IPS-NIHi11 (cell line): ENCODE results near the gene MBNL2.

Source experiments
- DNase-seq: peaks from one replicate; pipeline ENCODE4 v3.0.0; 2012; ENCODE audit warnings: mixed read lengths, low spot score

Gene MBNL2

GRCh38 chr13:97273341-97273831 is 51.3 kb downstream of the MBNL2 start:
- no peak for DNase-seq

DNA sequence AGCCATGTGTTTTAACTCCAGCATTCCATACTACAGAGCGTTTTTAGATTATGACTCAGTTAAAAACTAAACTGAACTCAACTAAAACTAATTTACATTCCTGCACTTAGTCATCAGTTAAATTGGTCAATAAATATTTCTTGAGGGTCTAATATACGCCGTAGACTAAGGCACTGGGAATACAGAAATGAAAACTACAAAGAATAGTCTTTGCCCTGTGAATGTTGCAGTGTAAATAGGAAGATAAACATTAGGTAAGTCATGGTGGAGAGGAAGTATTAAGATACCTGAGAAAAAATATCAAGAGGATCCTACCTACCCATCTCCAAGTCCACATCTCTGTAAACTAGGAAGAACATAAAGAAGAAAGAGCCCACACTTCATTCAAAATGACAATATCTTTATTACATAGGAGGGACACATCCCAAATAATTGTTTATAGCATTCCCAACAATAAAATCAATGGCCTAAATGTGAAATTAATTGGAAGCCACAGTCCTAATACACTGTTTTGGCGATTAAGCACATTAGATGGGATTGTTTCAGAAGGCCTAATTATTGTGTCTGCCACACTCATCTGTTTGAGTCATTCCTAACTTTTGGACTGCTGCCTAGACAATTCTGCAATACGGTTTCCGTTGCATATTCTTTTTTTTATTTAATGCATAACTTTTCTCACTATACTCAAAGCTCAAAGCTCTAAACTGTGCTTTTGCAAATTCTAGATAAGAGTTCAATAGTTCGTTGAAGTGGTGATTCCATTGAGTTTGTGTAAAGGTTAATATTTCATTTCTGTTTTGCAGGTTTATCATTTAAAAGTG is 52.9 kb downstream of the MBNL2 start:
- DNase-seq, result no peak

- DNase-seq, result no peak
These were observed 53.8 kb downstream of the MBNL2 start for GRCh38 chr13:97275776-97276501.

- DNase-seq, result no peak
These were observed 54.7 kb downstream of the MBNL2 start for GRCh38 chr13:97276862-97277269.

DNA sequence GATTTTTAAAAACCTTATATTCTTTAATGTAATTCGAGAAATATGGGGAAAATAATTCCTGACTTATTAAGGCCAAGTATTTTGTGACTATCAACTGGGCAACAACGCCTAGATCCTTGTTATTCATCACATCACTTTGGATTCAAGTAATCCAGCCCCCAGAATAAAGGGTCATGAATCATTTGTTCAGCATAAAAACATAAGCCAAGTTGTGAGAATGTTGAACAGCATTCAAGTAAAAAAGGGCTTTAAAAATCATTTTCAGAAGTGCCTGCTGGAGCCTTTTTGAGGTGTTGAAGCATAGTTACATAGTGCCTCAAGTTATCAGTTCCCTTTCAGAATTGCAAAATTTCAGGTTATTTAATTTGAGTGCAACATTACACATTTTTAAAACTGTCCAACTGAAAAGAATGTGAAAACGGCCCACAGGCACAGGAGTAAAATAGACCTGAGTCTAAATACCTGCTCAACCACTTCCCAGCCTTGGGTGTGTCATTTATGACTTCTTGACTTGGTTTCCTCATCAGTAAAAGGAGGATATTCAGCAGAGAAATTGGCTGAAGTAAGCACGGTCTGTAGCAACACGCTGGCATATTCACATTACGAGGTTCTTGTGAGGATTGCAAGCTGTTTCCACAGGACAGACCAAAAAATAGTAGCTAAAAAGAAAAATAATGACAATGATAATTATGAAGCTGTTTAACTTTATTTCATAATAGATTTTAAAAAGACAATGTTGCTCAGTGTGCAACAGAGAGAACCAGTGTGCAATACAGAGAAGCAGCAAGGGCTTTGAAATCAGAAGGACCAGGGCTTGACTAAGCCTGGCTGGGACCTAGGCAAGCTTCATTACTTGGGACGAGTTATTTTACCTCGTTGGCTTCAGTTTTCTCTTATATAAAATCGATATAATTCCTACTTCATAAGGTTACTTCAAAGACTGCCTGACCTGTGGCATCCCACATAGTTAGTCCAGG is 56.6 kb downstream of the MBNL2 start:
- no peak for DNase-seq

GRCh38 chr13:97279913-97280312 is 57.8 kb downstream of the MBNL2 start:
- no peak for DNase-seq

DNA sequence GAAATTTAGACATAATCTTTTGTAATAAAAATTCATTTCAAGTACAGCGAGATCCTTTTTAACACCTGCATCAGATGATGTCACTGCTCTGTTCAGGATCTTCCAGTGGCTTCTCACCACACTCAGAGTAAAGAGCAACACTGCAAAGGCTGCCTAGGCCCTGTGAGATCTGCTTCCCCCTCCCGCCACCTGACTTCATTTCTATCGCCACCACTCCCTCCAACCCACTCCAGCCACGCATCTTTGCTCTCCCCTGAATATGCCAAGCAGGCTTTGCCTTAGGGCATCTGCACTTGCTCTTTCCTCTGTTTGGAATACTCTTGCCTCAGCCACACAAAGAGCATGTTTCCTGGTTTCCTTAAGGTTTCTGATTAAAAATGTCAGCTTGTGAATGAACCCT is 58.3 kb downstream of the MBNL2 start:
- no peak for DNase-seq

- DNase-seq, result no peak
These were observed 58.9 kb downstream of the MBNL2 start for GRCh38 chr13:97281028-97281427.

DNA sequence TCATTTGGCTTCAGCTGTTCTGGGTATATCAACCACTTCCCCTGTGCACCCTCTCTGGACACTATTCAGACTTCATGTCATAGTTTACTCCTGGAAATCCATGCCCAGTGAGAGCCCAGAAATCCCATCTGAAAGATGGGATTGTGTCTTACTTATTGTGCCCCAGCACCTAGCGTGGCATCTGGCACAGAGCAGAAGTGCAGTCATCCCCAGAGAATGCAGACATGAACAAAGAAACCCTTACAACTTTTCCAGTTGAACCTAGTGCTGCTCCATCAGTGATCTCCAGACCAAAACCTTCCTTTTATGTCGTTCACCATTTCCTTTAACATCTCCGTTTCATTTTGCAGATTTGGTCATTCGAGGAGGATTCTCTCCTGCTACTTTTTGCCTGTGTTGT is 60.6 kb downstream of the MBNL2 start:
- no peak for DNase-seq

- DNase-seq, result no peak
These were observed 61.8 kb downstream of the MBNL2 start for GRCh38 chr13:97283888-97284287.

- no peak for DNase-seq
These were observed 62.4 kb downstream of the MBNL2 start for GRCh38 chr13:97284558-97284957.

GRCh38 chr13:97285221-97285955 is 63.3 kb downstream of the MBNL2 start:
- no peak for DNase-seq

DNA sequence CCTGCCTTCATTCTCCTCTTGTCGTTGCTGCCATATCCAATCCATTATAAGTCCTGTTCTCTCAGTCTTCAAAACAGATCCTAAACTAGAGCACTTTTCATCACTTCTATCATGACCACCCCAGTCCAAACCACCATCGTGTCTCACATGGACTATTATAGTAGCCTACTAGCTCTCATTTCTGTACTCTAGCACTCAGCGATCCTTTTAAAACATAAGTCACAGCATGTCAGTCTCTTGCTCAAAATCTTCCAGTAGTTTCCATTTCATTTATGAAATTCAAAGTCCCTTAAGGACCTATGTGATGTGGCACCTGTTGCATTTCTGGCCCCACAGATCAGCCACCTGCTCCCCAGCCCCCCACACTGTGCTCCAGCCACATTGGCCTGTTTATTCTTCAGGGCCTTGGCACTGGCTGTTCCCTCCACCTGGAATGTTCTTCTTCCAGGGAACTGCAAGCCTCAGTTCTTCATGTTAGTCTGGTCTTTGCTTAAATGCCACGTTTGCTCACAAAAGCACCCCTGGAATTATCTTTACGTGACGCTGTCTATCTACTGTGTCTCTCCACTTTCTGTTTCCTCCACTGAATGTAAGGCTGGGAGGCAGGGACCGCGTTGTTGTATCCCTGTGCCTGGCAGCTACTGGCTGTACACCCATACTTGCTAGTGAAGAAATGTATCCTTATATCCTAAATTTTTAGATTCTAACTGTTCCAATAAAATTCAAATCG is 64.3 kb downstream of the MBNL2 start:
- no peak for DNase-seq

DNA sequence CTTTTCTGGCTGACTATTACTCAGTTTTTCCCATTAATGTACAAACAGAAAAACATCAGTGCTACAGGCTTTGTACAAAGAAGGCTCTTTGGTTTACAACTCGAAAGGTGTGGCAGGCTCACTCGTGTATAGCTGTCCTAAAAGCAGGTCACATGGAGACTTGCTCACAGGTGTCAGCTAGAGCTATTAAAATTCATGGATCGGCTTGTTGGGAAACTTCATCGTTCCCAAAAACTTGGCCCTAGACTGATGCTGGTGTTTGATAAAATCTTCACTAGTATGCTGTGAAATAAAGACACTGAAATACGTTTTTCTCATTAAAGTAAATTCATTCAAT is 64.9 kb downstream of the MBNL2 start:
- DNase-seq, result no peak

GRCh38 chr13:97288486-97288900 is 66.4 kb downstream of the MBNL2 start:
- no peak for DNase-seq

- no peak for DNase-seq
These were observed 67.6 kb downstream of the MBNL2 start for GRCh38 chr13:97289514-97290298.

DNA sequence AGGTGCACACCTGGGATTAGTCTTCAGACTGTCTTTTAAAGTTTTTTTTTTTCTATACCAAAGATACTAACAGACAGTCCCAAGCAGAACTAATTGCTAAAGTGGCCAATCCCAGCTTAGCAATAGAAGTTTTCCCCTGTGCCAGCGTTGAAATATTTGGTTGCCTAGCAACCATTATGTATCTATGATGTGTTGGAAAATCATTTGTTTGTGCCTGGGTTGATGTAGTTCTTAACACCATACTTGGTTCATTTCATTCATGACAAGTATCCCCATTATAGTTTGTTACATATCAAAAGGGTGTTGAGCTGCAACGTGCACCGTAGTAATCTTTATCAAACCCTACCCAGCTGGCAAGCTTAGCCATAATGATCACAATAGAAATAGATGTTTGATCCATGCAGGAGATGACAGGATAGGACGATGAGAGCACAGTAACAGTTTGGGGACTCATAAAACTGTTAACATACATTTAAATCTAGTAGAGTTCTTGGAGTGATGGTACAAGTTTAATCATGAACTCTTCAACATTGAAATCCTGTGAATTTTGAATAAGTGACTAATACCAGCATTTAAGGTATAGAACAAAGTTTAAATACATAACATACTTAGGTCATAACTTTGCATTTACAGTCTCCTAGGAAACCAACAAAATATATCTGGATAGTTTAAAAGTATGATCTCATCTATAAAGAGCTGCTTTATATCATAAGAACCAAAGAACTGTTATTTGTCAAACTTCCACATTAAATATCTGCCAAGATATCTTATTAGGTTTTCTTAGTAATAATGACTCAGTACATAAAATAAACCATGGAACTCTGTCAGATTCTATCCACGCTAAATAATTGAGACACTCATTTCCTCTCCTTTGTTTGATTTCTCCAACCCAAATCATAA is 73.4 kb downstream of the MBNL2 start:
- DNase-seq, result no peak

DNA sequence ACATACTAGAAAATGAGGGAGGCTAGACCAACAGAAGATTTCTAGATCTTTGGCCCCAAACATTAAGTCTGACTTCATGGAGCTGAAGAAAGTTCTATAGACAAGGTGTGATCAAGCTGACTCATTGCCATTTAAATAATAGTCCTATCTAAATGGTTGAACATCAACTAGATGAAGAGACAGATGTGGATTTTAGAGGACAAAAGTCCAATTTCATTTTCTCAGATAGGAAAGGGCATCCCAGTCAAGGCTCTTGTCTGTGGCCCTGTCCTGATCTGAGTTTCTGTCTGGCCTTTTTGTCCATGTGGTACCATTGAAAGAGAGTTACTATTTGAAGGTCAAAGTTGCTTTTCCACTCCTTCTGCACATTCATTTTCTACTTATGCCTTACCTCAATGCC is 74.6 kb downstream of the MBNL2 start:
- DNase-seq, result no peak

DNA sequence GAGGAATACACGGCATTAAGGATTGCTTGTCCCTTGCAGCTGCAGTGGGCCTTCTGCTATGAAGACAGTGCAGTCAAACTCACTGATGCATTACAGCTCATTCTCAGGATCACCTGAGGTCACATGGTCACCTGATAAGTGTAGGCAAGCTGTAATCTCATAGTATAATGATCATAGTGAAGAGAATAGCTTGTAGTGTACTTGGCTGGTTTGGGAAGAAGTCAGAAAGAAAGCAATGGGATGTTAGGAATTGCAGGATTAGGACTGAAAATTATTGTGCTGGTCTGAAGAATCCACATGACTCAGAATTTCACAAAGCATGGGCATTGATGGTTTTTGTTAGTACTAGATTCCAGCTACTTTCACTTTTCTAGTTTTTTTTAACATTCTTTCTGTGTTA is 76.7 kb downstream of the MBNL2 start:
- DNase-seq, result no peak
